Measurements from ENCODE around the gene FAM228A.

FAM228A gene

GRCh38 chr2:24221343-24222050 is 46.6 kb downstream of the FAM228A start:
- no peak for DNase-seq
- intact Hi-C loops (cut with DNase I), result no loop called here

GRCh38 chr2:24222946-24223345 is 48.1 kb downstream of the FAM228A start:
- no peak for DNase-seq
- intact Hi-C loops (cut with DNase I), result no loop called here

- intact Hi-C loops (cut with DNase I), result no loop called here
Measured at GRCh38 chr2:24225499-24226242, 50.8 kb downstream of the FAM228A start.

GRCh38 chr2:24228470-24228869 is 53.6 kb downstream of the FAM228A start:
- DNase-seq, result no peak
- intact Hi-C loops (cut with DNase I), result loop anchor here (2.0 kb wide), 1 partner anchor 154 kb away; no protein-coding TSS in a partner anchor

More at GRCh38 chr2:24225499-24226242, 50.8 kb downstream of the FAM228A start:
- peak in 1 of 10 donors; percentile 48 for DNase-seq

- DNase-seq, result peak in 5 of 10 donors; percentile 33 to 92 (median 63)
- intact Hi-C loops (cut with DNase I), result loop anchor here (10.0 kb wide), 1 partner anchor 593 kb away; no protein-coding TSS in a partner anchor
Measured at GRCh38 chr2:24231461-24231881, 56.6 kb downstream of the FAM228A start.

GRCh38 chr2:24233321-24233720 is 58.5 kb downstream of the FAM228A start:
- no peak for DNase-seq
- intact Hi-C loops (cut with DNase I), result loop anchor here (10.0 kb wide), 1 partner anchor 591 kb away; no protein-coding TSS in a partner anchor

- no peak for DNase-seq
- intact Hi-C loops (cut with DNase I), result loop anchor here (10.0 kb wide), 1 partner anchor 587 kb away; no protein-coding TSS in a partner anchor
Measured at GRCh38 chr2:24237313-24237712, 62.5 kb downstream of the FAM228A start.

GRCh38 chr2:24238158-24238557 is 63.3 kb downstream of the FAM228A start:
- intact Hi-C loops (cut with DNase I), result loop anchor here (10.0 kb wide), 1 partner anchor 587 kb away; no protein-coding TSS in a partner anchor
- no peak for DNase-seq

- no peak for DNase-seq
- intact Hi-C loops (cut with DNase I), result loop anchor here (10.0 kb wide), 1 partner anchor 585 kb away; no protein-coding TSS in a partner anchor
Measured at GRCh38 chr2:24239553-24239952, 64.7 kb downstream of the FAM228A start.
